UCSD-AML1 (cell line): ENCODE measurements around the gene MCM7.
"Not testable (repeated sequence)": the region's sequence is repeated elsewhere in the genome, so short reads cannot be mapped to it uniquely, and the experiment has no call there.

Experiments
- DNase-seq: peaks from one replicate; lab custom pipeline; 2025; ENCODE audit not compliant: unreplicated experiment; lab: John Stamatoyannopoulos, UW

MCM7 gene

DNA sequence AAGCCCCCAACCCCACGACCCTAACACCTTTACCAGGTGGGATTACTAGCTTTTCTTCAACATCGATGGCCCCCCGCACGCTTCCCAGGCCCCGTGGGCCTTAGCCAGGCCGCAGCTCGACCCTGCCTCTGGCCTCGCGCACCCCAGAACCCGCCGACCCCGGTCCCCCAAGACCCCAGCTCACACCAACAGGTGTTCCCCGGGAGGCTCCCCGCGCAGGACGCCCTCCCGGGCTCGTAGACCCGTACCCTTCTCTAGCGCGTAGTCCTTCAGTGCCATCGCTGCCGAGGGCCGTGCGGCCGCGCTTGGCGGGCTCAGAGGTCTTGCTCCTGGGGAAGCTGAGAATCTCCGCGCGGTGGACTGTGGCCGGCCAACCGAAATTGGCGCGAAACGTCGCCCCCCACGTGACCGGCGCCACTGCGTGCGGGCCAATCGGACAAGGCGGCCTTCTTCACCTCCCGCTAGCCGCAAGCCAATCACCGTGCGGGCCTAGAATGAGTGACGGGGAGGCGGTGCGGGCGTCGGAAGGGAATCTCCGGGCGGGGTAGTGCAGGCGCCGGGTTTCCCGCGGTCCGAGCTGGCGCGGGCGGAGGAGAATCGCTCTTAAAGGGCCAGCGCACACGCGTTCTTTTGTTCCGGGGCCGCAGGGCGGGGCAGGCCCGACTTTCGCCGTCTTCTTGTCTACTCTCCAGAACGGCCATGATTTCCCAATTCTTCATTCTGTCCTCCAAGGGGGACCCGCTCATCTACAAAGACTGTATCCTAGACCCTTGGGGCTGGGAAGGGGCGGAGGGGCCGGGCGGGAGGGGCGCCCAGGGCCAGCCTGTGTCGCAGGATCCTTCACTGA lies at the start of gene MCM7, which contains the start of gene AP4M1:
MCM7 (minus strand) TSS at position 382 of the 847 bp plus-strand sequence; CDS start at position 279, 103 bp downstream.
AP4M1 (plus strand) TSS at position 628 of the 847 bp plus-strand sequence; CDS start at position 700, 72 bp downstream.
- DNase-seq, result peak; percentile 90

DNA sequence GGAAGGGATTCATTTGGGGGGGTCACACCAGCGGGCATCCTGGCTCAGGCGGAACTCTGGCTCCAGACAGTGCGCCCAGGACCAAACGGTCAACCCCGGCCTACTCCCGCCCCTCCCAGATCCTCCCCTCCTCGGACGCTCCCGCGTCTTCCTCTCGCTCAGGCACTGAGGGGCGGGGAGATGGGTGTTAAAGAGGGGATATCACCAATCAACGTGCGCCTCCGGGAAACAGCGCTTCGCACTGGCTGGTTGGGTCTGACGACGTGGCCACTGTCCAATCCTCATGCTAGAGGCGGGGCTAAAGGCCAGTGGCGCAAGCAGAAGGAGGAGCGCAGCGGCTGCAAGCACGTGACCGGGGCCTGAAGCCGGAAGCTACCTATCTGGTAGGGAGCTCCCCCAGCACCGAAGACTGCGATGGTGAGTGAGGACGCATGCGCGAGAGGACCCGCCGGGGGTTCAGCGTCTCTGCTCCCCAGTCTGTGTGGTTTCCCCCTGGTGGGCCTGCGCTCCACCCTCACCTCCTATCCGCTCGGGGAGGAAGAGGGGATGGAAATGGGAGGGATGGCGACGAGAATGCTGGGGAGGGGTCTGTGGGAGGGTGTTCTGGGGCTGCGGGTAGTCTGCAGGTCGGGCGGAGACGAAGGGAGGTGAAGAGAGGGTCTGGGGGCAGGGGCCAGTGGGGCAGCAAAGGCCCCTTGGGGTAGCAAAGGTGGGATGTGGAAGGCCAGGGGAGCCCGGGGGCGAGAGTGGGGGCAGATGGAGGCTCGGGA lies 47.5 kb upstream of the MCM7 start, which contains the start of gene LAMTOR4:
LAMTOR4 (plus strand) TSS at position 360 of the 770 bp plus-strand sequence; CDS start at position 415, 55 bp downstream.
- peak; percentile 90 for DNase-seq

DNA sequence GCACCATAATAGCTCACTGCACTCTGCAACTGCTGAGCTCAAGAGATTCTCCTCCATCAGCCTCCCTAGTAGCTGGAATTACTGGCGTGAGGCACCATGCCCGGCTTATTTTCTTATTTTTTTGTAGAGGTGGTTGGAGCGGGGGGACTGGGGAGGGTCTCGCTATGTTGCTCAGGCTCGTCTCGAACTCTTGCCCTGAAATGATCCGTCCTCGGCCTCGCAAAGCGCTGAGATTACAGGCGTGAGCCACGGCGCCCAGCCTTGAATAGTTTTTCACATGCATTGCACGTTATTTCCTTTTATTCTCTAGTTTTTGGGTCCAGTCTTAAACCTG lies 47.0 kb upstream of the MCM7 start:
- no peak for DNase-seq

DNA sequence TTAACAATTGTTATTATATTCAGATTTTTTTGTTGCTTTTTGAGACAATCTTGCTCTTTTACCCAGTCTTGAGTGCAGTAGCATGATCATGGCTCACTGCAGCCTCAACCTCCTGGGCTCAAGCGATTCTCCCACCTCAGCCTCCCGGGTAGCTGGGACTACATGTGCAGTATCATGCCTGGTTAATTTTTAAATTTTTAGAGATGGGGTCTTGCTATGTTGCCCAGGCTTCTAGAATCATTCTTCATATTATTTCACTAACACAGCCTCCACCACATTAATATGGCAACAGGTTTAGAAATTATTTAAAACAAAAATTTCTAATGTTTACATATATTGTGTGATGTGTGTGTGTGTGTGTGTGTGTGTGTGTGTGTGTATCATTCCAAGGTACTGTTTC lies 46.1 kb upstream of the MCM7 start:
- no peak for DNase-seq

DNA sequence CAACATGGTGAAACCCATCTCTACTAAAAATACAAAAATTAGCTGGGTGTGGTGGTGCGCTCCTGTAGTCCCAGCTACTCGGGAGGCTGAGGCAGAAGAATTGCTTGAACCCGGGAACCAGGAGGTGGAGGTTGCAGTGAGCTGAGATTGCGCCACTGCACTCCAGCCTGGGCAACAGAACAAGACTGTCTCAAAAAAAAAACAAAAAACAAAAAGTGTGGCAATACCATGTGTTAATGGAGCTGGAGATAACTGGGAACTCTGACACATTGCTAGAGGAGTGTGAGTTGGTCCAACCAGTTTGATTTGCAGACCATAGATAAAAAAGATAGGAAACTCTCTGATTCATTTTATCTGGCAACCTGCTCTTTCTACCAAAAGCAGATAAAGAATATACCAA lies 45.2 kb upstream of the MCM7 start:
- not testable (repeated sequence) for DNase-seq

DNA sequence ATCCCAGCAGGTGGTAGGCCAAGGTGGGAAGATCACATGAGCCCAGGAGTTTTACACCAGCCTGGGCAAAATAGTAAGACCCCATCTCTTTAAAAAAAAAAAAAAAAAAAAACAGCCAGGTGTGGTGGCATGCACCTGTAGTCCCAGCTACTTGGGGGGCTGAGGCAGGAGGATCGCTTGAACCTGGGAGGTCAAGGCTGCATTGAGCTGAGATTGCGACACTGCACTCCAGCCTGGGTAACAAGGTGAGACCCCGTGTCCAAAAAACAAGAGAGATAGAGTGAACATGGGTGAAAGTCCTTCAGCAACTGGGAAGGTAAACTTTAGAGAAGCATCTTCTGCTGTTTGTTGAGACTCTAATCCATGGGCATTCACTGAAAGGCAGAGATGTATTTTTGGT lies 41.3 kb upstream of the MCM7 start:
- DNase-seq, result no peak

DNA sequence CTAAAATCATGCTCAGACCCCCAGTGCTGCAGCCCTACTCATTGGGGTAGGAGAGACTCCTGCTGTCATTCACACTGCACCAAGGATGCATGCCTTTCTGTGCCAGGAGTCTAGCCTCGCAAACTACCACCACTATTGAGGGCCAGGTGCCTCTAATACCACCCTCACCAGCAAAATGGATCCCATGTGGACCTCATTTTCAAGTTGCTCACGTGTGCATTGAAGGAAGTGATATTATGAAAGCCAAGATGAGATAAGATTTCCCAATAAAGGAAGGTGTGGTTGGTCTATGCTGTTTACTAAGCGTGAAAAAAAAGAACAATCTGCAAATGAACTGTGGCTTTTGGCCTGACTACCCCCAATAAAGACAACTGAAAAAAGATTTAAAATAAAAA lies 40.4 kb upstream of the MCM7 start:
- DNase-seq, result no peak

DNA sequence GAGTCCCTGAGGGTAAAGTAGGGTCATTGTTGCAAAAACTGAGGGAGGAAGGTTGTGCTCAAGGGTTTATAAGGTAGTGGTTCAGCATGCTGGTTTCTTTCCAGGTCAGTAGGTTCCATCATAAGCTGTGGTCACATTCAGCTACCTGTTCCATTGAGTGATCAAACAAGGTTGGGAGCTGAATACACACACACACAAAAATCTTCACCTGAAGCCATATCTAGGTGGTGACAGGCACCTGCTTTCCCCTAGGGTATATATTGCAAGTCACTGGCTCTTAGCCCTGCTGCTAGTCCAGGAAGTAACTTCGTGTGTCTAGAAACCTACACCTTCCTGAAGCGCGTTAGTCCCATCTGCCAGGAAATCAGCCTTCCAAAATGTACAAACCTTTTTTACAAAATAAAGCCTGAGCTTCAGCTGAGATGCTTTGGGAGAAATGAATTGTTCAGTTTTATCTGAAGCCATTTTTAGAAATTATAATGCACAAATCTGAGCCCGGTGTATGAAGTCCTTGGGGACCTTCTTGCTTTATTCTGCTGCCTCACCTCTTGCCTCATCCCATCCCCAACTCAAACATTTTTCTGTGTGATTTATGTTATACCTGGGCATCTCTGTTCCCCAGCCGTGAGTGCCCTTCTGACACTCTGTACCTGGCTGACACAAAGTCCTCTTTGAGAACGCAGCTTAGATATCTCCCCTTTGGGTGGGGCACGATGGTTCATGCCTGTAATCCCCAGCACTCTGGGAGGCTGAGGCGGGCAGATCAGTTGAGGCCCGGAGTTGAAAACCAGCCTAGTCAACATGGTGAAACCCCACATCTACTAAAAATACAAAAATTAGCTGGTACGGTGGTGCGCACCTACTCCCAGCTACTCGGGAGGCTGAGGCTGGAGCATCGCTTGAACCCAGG lies 36.9 kb upstream of the MCM7 start:
- DNase-seq, result no peak

DNA sequence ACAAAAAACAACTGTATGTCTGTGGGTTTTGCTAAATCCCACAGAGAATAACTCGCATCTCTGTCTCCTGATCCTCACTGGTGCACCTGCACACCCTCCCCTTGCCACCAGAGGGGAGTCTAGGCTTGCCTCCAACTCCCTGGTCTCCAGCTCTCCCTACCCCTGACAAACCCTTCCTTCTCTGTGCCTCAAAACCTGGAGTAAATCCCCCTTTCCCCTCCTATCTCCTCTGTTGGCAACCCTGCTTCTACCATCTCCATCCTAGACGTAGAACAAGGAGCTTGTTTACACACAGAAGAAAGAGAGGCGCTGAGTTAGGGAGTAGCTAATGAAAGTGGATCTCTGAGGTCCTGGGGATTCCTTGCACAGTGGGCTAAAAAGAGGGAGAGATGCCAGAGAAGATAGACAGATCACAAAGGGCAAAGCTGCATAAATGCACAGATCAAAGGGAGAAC lies 31.5 kb upstream of the MCM7 start:
- peak; percentile 28 for DNase-seq

DNA sequence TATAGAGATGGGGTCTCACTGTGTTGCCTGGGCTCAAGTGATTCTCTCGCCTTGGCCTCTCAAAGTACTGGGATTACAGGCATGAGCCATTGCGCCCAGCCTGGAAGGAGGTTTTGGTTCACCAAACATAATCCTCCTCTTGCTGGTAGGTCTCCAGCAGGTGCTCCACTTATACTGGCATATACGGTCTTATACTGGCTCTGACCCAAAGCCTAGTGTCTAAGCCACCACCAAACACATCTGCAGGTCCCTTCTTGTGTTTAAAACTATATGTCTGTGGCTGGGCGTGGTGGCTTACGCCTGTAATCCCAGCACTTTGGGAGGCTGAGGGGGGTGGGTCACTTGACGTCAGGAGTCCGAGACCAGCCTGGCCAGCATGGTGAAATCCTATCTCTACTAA lies 30.9 kb upstream of the MCM7 start:
- DNase-seq, result no peak

DNA sequence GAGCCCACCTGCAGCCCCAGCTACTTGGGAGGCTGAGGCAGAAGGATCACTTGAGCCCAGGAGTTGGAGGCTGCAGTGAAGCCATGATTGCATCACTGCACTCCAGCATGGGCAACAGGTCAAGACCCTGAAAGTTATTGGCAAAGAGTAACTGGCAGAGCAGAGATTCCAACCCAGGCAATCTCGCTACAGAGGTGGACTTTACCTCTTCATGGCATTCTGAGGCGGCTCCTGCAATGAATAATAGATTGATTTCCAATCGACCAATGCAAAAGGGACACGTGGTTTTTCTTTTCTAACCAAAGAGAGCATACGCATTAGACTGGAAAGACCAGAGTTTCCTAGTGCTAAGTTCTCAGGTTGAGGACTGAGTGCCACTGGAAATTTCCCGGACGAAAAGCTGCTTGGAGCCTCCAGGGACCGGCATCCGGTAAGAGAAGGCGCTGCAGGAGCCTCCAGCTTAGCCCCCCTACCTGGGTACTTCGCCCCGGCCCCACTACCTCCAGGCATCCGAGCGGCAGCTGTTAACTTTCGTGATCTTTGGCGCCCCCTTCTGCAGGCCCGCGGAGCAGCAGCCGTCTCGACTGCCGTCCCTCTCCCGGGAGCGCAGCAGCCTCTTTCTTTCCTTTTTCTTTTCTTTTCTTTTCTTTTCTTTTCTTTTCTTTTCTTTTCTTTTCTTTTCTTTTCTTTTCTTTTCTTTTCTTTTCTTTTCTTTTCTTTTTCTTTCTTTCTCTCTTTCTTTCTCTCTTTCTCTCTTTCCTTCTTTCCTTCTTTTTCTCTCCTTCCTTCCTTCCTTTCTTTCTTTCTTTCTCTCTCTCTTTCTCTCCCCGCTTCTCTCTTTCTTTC lies 29.6 kb upstream of the MCM7 start:
- DNase-seq, result peak; percentile 64

DNA sequence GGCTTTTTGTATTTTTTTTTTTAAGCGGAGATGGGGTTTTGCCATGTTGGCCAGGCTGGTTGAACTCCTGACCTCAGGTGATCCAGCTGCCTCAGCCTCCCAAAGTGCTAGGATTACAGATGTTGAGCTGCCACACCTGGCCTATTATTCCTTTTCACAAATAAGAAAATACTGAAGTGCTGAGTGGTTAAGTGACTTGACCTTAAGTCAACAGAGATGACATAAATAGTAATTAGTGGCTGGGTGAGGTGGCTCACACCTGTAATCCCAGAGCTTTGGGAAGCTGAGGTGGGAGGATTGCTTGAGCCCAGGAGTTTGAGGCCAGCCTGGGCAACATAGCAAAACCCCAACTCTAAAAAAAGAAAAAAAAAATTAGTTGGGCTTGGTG lies 29.0 kb upstream of the MCM7 start:
- not testable (repeated sequence) for DNase-seq

DNA sequence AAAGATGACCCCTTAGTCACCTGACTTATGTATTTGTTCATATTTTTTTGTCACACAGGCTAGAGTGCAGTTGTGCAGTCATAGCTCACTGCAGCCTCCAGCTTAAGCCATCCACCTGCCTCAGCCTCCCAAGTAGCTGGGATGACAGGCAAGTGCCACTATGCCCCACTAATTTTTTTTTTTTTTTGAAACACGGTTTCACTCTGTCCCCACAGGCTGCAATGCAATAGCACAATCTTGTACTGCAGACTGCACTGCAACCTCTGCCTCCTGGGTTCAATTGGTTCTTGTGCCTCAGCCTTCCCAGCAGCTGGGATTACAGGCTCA lies 27.4 kb upstream of the MCM7 start:
- DNase-seq, result no peak

DNA sequence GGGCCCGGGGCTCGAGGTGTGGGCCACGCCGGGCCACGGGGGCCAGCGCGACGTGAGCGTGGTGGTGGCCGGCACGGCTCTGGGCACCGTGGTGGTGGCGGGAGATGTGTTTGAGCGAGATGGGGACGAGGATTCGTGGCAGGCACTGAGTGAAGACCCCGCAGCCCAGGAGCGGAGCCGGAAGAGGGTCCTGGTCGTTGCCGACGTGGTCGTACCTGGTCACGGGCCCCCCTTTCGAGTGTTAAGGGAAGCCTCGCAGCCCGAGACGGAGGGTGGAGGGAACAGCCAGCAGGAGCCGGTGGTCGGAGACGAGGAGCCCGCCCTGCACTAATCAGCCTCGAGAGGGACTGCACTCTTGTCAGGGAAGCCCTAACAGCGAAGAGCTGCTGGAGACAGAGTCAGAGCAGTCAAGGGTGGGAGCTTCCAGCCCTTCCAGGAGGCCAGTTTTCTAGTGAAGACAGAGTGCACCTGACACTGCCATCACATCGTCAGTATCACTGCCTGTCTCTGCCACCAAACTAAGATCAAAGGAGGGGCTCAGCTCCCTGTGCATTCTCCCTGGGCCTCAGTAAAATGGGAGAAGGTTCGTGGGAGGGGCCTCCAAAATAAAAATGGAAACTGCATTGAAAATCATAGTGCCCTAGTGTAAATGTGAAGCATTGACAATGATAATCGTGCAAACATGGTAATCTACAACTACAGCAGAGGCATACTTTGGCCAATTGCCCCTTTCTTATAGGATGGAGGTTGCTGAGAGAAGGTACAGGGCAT lies 26.9 kb upstream of the MCM7 start:
- DNase-seq, result no peak

DNA sequence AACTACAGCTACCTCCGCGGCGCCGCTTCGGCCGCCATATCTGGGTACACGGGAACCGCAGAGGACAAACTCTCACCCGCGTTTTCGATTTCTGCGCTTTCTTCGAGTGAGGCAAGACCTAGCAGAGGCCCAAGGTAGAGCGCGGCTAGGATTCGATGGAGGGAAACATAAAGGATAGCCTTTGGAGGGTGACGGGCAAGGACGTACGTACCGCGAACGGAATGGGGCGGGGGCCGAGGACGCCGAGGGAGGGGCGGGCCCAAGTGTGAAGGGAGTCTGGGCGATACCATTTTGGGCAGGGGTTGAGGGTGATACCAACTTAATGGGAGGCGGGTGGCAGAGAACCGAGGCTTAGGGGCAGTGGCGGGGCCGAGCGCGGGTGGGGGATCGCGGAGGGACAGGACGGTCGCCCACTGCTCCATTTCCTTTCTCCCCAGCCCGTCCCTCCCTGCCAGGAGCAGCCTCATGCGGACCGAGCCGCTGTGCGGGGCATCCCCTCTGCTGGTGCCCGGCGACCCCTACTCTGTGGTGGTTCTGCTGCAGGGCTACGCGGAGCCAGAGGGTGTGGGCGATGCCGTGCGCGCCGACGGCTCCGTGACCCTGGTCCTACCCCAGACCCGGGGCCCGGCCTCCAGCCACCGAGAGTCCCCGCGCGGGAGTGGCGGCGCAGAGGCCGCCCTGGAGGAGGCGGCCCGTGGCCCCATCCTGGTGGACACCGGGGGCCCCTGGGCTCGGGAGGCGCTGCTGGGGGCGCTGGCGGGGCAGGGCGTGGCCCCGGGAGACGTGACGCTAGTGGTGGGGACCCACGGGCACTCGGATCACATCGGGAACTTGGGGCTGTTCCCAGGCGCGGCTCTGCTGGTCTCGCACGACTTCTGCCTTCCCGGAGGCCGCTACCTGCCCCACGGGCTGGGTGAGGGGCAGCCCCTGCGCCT lies 26.0 kb upstream of the MCM7 start, which contains the start of gene MBLAC1:
MBLAC1 (plus strand) TSS at position 37 of the 935 bp plus-strand sequence; CDS start at position 466, 429 bp downstream.
- DNase-seq, result peak; percentile 75

DNA sequence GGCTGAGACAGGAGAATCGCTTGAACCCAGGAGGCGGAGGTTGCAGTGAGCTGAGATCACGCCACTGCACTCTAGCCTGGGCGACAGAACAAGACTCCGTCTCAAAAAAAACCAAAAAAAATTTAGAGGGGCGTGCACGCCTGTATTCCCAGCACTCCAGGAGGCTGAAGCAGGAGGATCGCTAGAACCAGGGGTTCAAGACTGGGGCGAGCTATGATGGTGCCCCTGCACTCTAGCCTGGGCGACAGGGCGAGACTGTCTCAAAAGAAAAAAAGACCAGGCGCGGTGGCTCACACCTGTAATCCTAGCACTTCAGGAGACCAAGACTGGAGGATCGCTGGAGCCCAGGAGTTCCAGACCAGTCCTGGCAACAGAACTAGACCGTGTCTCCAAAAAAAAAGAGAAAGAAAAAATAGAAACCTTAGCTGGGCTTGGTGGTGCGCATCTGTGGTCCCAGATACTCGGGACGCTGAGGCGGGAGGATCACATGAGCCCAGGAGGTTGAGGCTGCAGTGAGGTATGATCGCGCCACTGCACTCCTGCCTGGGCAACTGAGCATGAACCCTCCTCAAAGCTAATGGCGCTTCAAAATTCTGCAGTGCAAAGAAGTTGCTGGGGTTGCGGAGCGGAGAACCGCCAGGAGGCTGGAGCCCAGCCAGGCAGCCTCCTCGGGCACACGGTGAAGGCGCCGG lies 25.2 kb upstream of the MCM7 start:
- no peak for DNase-seq
